SJCRH30 (cell line): Measurements from ENCODE around the gene EBF3. TPM values are rescaled to one million over a fixed set of nuclear protein-coding genes. Genes with fewer than 3 reads are reported as not detected.

Experiments used
- DNase-seq, 2 experiments: peaks; one replicate each; pipeline ENCODE4 v3.0.0-alpha.2; 2015 to 2020
- H3K27ac ChIP-seq: fragments of 250-450 bp; sonication (Bioruptor Pico); 2 replicates; pipeline ENCODE4 v1.5.1; 2020; ENCODE audit warnings: mild to moderate bottlenecking, moderate library complexity
- H3K27me3 ChIP-seq: fragments of 250-450 bp; sonication (Bioruptor Pico); 2 replicates; pipeline ENCODE4 v1.5.1; 2020; ENCODE audit warnings: mild to moderate bottlenecking, moderate library complexity
- H3K36me3 ChIP-seq: fragments of 250-450 bp; sonication (Bioruptor Pico); 2 replicates; pipeline ENCODE4 v1.5.1; 2020; ENCODE audit warnings: mild to moderate bottlenecking, moderate library complexity
- H3K4me1 ChIP-seq: fragments of 250-450 bp; sonication (Bioruptor Pico); 2 replicates; pipeline ENCODE4 v1.5.1; 2020; ENCODE audit warnings: mild to moderate bottlenecking, moderate library complexity
- H3K4me3 ChIP-seq: fragments of 250-450 bp; sonication (Bioruptor Pico); 2 replicates; pipeline ENCODE4 v1.5.1; 2020; ENCODE audit warnings: mild to moderate bottlenecking, moderate library complexity
- H3K9me3 ChIP-seq: fragments of 250-450 bp; sonication (Bioruptor Pico); replicated peaks from 2 replicates; pipeline ENCODE4 v1.5.1; 2020; ENCODE audit warnings: mild to moderate bottlenecking, moderate library complexity
- total RNA-seq: library from RNA; depleted of rRNA; stranded (reverse); fragments of >200 nt; shearing (Covaris generic); gene quantifications from 2 replicates; pipeline ENCODE4 v1.2.3, GENCODE V29; 2014

EBF3 gene
- total RNA-seq, 1 experiment from 2014 or later: 13.1 TPM

DNA sequence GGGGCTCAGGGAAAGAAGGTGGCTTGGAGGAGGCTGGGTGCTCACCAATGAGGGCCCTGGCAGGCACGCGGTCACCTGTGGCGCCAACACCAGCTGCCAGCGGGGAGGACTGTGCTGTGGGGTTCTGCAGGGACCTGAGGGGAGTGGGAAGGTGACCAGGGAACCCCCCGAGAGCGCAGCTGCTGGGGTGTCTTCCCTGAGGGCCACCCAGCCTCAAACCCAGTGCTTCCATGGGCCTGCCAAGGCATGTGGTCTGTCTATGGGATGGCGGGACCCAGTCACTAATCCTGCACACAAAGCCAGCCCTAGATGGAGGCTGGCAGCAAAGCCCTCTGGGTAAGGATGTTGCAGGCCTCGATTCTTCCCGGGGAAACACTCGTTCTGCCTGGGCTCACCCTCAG lies 117.1 kb downstream of the EBF3 start:
- H3K4me1 ChIP-seq: no peaks in the 10 kb centered on the region
- H3K4me3 ChIP-seq: no peak overlapping the region
- H3K9me3 ChIP-seq: no peaks in the 10 kb centered on the region
- H3K36me3 ChIP-seq: no peaks in the 10 kb centered on the region
- DNase-seq: no peak
- H3K27me3 ChIP-seq: no peaks in the 10 kb centered on the region
- no peak overlapping the region for H3K27ac ChIP-seq

DNA sequence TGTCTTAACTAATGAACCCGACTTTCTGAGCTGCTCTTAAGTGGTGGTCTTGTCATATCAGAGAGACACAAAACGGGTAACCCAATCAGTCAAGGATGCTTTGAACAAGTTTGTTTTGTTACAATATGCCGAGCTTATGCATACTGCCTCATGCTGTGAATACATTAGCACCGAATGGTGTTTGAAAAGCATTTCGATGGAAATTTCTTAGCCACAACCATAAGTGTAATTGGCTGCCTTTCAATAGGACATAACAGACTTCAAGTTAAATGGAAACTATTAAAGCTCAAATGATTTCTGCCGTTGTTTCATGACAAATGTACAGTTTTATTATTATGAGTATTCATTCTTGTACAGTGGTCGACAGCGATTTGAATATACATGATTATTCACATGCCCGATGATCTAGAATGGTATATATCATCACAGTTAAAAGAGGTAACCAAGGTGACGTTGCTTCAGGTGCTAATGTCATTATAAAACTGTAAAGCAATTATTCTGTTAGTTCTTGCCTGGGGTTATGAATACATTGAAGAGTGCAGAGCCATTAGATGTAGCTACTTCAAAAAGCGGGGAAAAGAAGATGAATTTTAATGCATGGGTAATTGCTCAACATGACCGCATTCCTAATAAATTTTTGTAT lies 118.8 kb downstream of the EBF3 start:
- no peaks in the 10 kb centered on the region for H3K4me1 ChIP-seq
- H3K27me3 ChIP-seq: no peaks in the 10 kb centered on the region
- no peak for DNase-seq
- no peaks in the 10 kb centered on the region for H3K36me3 ChIP-seq
- H3K4me3 ChIP-seq: no peak overlapping the region
- H3K27ac ChIP-seq: no peak overlapping the region
- no peaks in the 10 kb centered on the region for H3K9me3 ChIP-seq

DNA sequence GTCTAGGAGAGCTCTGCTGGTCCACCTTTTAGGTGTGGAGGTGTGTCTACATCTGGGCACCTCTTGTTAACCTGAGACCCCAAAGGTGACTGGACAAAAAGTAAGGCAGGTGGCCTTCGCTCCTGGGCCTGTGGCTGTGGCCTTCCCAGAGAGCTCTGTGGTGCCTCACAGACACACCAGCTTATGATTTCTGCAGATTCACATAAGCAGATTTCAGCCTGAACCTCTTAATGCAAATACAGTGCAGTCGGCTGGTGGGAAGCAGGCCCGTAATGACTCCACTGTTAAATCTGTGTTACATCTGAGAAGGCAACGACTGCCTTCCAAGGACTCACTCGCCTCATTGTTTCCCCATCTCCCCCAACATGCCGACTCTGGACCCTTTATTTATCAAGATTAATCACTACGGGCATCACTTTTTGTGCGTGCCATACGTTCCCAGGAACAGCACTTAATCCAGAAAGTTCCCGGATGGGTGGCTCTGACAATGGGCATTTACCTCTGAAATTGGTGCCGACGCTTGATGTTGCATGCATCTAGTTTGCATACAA lies 119.8 kb downstream of the EBF3 start:
- Histone ChIP-seq H3K36me3 (no peaks in the 10 kb centered on the region), H3K27me3 (no peaks in the 10 kb centered on the region), H3K27ac (no peak overlapping the region), H3K4me1 (no peaks in the 10 kb centered on the region), H3K4me3 (no peak overlapping the region), H3K9me3 (no peaks in the 10 kb centered on the region)
- DNase-seq: no peak

DNA sequence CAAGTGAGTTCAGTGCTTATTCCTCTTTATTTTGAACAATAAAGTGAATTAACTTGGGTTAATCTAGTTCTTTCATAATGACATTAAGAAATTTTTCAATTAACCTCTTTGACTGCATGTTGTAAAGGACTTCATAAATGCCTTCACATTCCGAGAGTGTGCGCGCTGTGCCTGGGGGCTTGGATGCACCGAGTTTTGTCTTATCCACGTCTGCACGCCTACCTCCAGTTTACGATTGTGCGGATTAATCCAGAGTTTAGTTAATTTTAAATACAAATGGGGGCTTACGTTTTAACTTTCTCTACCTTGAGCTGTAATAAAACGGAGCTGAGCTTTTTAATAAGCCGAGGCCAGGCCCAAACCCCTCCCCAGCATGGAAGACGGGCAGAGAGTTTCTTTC lies 120.4 kb downstream of the EBF3 start:
- H3K36me3 ChIP-seq: no peaks in the 10 kb centered on the region; the same call in 1 of the 2 replicates
- H3K9me3 ChIP-seq: no peaks in the 10 kb centered on the region
- H3K4me3 ChIP-seq: no peak overlapping the region
- no peak for DNase-seq
- no peaks in the 10 kb centered on the region for H3K27me3 ChIP-seq
- H3K27ac ChIP-seq: no peak overlapping the region
- H3K4me1 ChIP-seq: no peaks in the 10 kb centered on the region

DNA sequence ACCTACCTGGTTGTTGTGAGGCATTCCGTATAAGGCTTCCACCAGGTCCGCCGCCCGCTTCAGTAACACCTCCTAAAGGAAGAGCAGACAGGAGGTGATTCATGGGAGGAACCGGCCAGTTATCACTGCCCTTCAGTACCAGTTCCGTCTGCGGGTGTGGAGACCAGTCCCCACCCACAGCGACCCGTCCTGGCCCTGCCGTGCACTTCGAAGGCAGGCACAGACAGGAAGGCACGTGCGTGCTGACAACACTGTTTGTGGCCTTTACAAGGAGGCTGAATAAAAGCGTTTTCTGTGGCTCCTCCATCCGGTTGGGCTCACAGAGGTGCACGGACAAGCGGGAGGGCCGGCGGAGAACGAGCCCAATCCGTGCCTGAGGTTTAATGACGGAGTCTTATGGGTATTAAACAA lies 120.9 kb downstream of the EBF3 start:
- H3K4me3 ChIP-seq: no peak overlapping the region
- no peaks in the 10 kb centered on the region; the same call in 1 of the 2 replicates for H3K36me3 ChIP-seq
- no peak for DNase-seq
- no peaks in the 10 kb centered on the region for H3K27me3 ChIP-seq
- H3K4me1 ChIP-seq: no peaks in the 10 kb centered on the region
- no peak overlapping the region for H3K27ac ChIP-seq
- H3K9me3 ChIP-seq: no peaks in the 10 kb centered on the region

DNA sequence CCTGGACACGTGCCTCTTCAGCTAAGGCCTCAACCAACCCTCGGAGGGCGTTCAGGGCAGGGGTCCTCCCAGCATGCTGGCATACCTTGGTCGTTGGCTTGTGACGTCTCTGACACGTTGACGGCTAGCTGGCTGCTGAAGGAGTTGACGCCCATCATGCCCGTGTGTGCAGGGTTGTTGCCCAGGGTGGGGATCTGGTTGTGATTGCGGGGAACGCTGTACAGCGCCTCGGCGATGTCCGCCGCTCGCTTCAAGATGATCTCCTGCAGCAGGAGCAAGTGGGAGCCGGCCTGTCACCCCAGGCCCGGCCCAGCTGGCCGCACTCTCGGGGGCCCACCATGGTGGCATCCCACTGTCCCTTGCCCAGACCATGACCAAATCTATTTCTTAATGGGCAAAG lies 122.0 kb downstream of the EBF3 start:
- Histone ChIP-seq H3K27ac (no peak overlapping the region), H3K4me1 (no peaks in the 10 kb centered on the region), H3K27me3 (no peaks in the 10 kb centered on the region), H3K36me3 (no peaks in the 10 kb centered on the region; the same call in 1 of the 2 replicates), H3K4me3 (no peak overlapping the region), H3K9me3 (no peaks in the 10 kb centered on the region)
- no peak for DNase-seq

DNA sequence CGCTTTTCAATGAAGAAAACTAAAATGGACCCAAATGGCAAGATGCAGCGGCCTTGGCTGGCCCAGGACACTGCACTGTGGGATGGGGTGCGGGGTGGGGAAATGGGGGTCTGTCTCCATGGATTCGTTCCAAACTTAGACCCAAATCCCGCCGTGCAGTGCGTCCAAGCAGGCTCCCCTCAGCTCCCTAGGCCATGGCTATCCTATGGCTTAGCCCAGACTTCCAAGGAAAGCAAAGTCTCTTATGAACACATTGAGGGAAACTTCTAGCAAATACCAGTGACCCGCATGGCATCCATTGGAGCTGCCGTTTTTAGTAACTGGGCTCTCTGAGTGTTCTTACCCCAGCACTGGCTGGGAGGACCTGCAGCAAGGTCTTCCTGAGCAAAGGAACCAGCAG lies 122.5 kb downstream of the EBF3 start:
- H3K9me3 ChIP-seq: no peaks in the 10 kb centered on the region
- H3K4me3 ChIP-seq: no peak overlapping the region
- no peaks in the 10 kb centered on the region for H3K27me3 ChIP-seq
- H3K36me3 ChIP-seq: no peaks in the 10 kb centered on the region; the same call in 1 of the 2 replicates
- no peaks in the 10 kb centered on the region for H3K4me1 ChIP-seq
- DNase-seq: no peak
- H3K27ac ChIP-seq: no peak overlapping the region

DNA sequence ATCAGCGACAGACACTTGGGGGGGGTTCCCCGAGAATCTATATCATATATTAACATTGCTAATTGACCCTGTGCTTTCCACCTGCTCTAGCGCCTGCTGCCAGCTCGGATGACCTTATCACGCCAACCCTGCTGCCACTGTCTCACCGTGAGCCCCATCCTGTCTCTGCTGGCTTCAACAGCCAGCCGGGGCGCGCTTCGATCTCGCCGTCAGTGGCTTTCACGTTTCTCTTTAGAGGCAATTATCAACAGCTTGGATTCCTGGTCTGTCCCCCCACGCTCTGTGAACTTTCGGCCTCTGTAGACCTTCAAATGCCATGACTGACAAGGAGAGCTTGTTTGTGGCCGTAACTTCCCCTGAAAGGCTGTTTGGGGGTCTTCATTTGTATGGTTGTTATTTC lies 123.0 kb downstream of the EBF3 start:
- DNase-seq: no peak
- H3K36me3 ChIP-seq: no peaks in the 10 kb centered on the region; the same call in 1 of the 2 replicates
- H3K4me3 ChIP-seq: no peak overlapping the region
- no peak overlapping the region for H3K27ac ChIP-seq
- no peaks in the 10 kb centered on the region for H3K9me3 ChIP-seq
- no peaks in the 10 kb centered on the region for H3K27me3 ChIP-seq
- H3K4me1 ChIP-seq: no peaks in the 10 kb centered on the region

DNA sequence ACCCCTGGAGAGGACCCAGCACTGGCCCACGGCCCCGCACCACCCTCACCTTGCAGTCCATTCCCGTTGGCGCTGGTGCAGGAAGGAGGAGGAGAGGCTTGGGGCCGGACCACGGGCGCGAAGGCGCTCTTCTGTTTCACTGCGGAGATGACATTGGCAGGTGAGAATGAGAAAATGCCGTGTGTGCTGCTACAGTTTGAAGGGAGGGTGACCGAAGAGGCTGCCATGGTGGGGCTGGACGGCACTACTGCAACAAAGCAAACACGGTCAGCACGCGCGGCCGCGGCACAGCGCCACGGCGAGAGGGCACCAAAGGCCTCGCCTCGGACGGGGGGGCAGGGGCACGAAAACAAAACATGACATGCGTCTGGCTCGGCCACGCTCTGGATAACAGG lies 123.9 kb downstream of the EBF3 start:
- Histone ChIP-seq H3K4me1 (no peaks in the 10 kb centered on the region), H3K4me3 (no peak overlapping the region), H3K27me3 (no peaks in the 10 kb centered on the region), H3K9me3 (no peaks in the 10 kb centered on the region), H3K36me3 (no peaks in the 10 kb centered on the region; the same call in 1 of the 2 replicates), H3K27ac (no peak overlapping the region)
- DNase-seq: no peak

DNA sequence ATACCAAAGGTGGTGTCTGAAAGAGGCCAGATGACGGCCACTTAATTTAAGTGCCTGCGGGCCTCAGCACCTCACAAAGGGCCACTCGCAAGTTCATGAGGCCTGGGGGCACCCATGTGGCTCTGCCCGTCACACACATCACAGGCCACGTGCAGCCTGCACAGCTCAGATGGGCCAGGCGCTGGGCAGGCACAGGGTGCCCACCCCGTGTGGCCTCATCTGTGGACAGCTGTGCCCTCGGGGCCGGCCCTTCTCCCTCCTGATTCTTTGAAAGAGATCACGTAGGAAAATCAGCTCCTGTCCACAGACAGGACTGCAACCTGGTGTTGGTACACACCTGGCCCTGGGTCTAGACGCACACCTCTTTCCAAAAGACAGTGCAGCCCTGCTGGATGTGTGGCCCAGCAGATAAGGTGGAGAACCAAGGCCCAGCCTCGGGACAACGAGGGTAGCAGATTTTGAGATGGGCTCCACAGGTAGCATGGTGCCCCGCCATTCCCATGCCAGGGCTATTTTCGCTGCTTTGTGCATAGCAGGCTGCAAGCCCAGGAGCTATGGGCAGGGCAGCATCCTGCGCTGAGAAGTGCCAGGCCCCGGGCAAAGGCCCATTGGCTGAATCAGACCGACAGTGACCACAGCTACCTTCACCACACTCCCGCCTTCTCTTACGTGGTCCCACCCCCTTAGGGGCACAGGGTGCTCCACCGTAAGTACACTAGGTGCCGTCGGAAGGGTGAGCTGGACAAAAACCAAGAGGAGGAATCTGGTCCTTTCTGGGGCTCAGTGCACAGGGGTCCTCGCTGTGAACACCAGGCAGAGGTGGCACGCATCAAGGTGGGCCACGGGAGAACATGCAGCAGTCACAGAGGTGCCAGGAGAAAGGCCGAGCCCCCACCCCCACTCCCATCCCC lies 124.5 kb downstream of the EBF3 start:
- Histone ChIP-seq H3K4me3 (no peak overlapping the region), H3K9me3 (no peaks in the 10 kb centered on the region), H3K27me3 (no peaks in the 10 kb centered on the region), H3K27ac (no peak overlapping the region), H3K4me1 (no peaks in the 10 kb centered on the region), H3K36me3 (no peaks in the 10 kb centered on the region; the same call in 1 of the 2 replicates)
- no peak for DNase-seq

DNA sequence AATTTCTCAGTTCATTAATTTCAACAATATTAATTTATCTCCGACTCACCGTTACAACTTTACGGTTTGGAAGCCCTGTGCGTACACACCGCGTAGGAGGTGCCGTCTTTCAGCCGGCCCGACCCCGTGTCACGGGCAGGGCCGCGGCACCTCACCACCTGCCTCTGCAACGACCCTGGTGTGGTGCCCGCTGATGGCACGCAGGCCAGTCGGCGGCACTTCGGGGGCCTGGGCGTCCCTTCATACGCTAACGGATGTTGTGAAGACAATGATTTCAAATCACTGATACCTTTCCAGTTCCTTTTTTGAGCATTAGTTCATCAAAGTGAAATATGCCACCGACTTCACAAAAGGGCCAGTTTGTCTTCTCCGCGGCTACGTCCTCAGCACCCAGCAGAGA lies 125.3 kb downstream of the EBF3 start:
- DNase-seq: no peak
- Histone ChIP-seq H3K36me3 (no peaks in the 10 kb centered on the region; the same call in 1 of the 2 replicates), H3K9me3 (no peaks in the 10 kb centered on the region)

DNA sequence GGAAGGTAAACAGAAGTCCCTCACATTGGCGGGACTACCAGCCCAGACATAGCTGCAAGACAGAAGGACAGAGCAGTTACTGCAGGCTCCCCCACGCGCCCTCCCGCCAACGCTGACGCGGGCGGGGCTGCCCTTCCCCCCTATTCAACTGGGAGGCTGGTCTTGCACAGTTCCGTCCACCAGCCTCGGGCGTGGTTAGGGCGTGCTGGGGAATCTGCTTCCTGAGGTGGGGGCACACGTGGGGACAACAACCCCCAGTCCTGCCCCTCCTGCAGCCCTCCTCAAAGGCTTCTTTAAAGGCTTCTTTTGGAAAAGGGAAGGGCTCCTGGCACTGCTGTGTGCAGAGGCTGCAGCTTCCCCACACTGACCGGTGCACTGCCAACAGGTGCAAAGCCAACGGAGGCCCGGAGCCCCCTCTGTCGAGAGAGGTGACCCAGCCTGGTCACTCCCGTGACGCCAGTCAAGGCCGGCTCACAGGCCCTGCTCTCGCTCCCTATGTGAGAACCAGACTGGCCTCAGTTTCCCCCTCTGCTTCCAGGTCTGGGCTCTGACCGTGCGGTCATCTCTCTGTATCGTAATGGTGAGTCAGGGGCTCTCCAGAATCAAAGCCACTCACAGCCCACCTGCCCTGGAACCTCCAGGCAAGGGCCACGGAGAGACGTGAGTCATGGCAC lies 126.0 kb downstream of the EBF3 start:
- H3K9me3 ChIP-seq: no peaks in the 10 kb centered on the region
- H3K4me3 ChIP-seq: no peak overlapping the region
- DNase-seq: no peak
- no peaks in the 10 kb centered on the region for H3K4me1 ChIP-seq
- H3K27ac ChIP-seq: no peak overlapping the region
- H3K27me3 ChIP-seq: no peaks in the 10 kb centered on the region
- H3K36me3 ChIP-seq: no peaks in the 10 kb centered on the region; the same call in 1 of the 2 replicates

More for the DNA sequence above, 125.3 kb downstream of the EBF3 start:
- no peaks in the 10 kb centered on the region for H3K27me3 ChIP-seq
- no peaks in the 10 kb centered on the region for H3K4me1 ChIP-seq
- H3K27ac ChIP-seq: no peak overlapping the region
- no peak overlapping the region for H3K4me3 ChIP-seq

DNA sequence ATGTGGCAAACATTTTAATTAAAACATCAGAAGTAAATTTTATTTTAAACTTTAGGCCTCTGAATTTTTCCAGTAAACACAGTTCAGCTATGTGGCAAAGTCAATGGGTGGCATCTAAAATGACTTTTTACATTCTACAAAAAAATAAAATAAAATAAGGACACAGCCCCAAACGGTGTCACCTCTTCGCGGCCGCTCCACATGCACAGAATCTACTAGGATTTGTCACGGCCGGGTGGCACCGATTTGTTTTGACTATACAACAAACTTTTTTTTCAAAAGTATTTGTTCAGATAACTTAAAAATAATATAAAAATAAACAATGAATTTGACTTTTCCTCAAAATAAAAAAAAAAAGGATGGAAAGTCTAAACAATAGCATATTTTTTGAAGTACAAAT lies 127.8 kb downstream of the EBF3 start:
- Histone ChIP-seq H3K9me3 (no peaks in the 10 kb centered on the region), H3K36me3 (no peaks in the 10 kb centered on the region; the same call in 1 of the 2 replicates), H3K4me1 (no peaks in the 10 kb centered on the region), H3K27me3 (no peaks in the 10 kb centered on the region), H3K27ac (no peak overlapping the region), H3K4me3 (no peak overlapping the region)
- no peak for DNase-seq

DNA sequence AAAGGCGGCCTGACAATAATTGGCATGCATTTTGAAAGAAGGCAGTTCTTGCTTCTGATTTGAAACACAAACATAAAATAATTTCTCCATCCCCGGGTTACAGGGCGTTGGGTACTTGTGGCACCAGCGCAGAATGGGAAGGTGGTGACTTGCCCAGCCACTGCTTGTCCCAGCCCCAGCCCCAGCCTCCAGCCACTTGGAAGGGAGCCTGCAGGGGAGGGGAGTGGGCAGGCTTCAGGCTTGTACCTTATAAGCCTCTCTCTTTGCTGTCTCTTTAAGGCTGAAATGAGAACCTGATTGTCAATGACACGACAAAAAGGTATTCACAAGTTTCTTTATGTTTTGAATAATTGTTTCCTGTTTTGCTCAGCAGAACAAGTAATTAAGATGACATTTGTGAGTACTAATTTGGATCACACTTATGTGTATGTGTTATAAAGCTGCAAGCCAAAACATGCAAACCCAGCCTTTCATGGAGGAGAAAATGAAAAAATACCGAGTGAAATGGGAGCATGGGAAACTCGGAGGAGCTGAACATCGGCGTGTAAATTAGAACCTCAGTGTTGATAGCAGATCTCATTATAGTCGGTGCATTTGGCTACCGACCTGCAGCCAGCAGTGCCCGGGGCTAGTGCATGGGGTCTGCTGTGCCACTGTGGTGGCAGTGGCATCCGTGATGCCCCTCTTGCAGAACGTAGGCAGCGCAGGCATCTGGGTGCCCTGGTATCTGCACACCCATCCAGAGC lies 129.9 kb downstream of the EBF3 start:
- H3K9me3 ChIP-seq: no peaks in the 10 kb centered on the region
- H3K27ac ChIP-seq: no peak overlapping the region
- H3K4me3 ChIP-seq: no peak overlapping the region
- no peak for DNase-seq
- no peaks in the 10 kb centered on the region for H3K4me1 ChIP-seq
- no peaks in the 10 kb centered on the region for H3K27me3 ChIP-seq
- H3K36me3 ChIP-seq: no peaks in the 10 kb centered on the region; the same call in 1 of the 2 replicates
